ENCODE data around the gene MAP6D1.

GRCh38 chr3:183790700-183791099, 34.7 kb downstream of the MAP6D1 start:
- TF ChIP-seq CREB5 (CRISPR knock-in tag; IDR thresholded peaks at IDR 0.05; ENCODE audit: low read depth), result no peak
- TF ChIP-seq ARNTL (CRISPR knock-in tag; IDR thresholded peaks at IDR 0.05; ENCODE audit: borderline replicate concordance, low read depth), result no peak
- TF ChIP-seq ESRRG (CRISPR knock-in tag; IDR thresholded peaks at IDR 0.05), result no peak
- no peak for TF ChIP-seq ZFP3 (CRISPR knock-in tag; IDR thresholded peaks at IDR 0.05)
- TF ChIP-seq OSR1 (CRISPR knock-in tag; IDR thresholded peaks at IDR 0.05), result no peak
- no peak for TF ChIP-seq TSHZ2 (CRISPR knock-in tag; IDR thresholded peaks at IDR 0.05)
- TF ChIP-seq, protein P1, sequence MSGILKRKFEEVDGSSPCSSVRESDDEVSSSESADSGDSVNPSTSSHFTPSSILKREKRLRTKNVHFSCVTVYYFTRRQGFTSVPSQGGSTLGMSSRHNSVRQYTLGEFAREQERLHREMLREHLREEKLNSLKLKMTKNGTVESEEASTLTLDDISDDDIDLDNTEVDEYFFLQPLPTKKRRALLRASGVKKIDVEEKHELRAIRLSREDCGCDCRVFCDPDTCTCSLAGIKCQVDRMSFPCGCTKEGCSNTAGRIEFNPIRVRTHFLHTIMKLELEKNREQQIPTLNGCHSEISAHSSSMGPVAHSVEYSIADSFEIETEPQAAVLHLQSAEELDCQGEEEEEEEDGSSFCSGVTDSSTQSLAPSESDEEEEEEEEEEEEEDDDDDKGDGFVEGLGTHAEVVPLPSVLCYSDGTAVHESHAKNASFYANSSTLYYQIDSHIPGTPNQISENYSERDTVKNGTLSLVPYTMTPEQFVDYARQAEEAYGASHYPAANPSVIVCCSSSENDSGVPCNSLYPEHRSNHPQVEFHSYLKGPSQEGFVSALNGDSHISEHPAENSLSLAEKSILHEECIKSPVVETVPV (CRISPR knock-in tag; IDR thresholded peaks at IDR 0.05), result no peak
- TF ChIP-seq, protein P2, sequence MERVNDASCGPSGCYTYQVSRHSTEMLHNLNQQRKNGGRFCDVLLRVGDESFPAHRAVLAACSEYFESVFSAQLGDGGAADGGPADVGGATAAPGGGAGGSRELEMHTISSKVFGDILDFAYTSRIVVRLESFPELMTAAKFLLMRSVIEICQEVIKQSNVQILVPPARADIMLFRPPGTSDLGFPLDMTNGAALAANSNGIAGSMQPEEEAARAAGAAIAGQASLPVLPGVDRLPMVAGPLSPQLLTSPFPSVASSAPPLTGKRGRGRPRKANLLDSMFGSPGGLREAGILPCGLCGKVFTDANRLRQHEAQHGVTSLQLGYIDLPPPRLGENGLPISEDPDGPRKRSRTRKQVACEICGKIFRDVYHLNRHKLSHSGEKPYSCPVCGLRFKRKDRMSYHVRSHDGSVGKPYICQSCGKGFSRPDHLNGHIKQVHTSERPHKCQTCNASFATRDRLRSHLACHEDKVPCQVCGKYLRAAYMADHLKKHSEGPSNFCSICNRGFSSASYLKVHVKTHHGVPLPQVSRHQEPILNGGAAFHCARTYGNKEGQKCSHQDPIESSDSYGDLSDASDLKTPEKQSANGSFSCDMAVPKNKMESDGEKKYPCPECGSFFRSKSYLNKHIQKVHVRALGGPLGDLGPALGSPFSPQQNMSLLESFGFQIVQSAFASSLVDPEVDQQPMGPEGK (CRISPR knock-in tag; IDR thresholded peaks at IDR 0.05; ENCODE audit: borderline replicate concordance), result no peak
- no peak for TF ChIP-seq SNAI2 (CRISPR knock-in tag; IDR thresholded peaks at IDR 0.05)
- no peak for TF ChIP-seq ZNF70 (CRISPR knock-in tag; IDR thresholded peaks at IDR 0.05)
- no peak for TF ChIP-seq ZFP30 (CRISPR knock-in tag; IDR thresholded peaks at IDR 0.05)
